ENCODE results near the gene CPHXL. TPM values are rescaled to one million over a fixed set of nuclear protein-coding genes. Genes with fewer than 3 reads are reported as not detected.

The CPHXL gene
- total RNA-seq, 1 donor from 2014 or later, result not detected

DNA sequence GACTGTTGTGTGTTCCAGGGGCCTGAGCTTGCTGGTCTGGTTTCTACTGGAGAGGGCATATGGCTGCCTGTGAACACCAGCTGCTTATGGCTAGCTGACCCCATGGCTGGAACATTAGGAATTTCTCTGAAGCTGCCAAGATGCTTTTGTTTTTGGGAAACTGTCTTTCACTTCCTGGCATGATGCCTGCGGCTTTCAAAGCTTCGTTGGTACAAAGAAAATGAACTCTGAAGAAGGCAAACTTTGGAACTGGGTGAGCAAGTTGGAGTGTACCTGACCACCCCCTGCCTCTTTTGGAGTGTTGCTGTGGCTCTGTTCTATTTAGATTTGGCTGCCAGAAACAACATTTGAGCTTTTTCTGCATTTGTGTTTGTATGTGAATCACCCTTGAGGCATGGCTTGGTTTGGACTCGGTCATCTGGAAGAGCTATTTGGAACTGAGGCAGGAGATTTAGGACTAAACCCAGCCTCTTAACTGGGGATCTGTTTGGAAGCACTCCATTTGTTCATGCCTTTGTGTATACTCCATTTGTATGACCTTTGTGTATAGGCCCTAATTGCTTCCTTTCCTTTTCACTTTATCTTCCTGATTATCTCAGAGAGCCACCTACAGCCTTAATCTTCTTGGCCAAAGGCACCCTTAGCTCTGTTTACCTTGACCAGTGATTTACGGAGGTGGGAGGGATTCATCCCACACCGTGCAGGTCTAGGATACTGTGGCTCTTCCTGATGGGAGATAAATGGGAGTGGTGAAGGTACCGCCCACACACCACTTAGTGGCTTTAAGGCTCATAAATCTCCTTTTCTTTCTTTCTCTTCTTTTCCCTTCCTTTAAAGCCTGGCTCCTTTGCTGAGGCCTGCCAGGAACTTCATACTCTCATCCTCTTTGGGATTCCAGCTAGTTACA, 7.3 kb upstream of the CPHXL start:
- no peak for DNase-seq (ENCODE audit: low spot score, unreplicated experiment)
- Mint-ChIP-seq H3K27ac (peak overlapping the region; percentile 33), H3K4me1 (ENCODE audit: low read depth) (peaks cover 21% of the 10 kb centered on the region), H3K9me3 (ENCODE audit: low read depth) (peaks cover 7% of the 10 kb centered on the region), H3K36me3 (ENCODE audit: insufficient read depth) (no peaks in the 10 kb centered on the region), H3K4me3 (ENCODE audit: low read depth) (peak overlapping the region; percentile 36), H3K27me3 (no peaks in the 10 kb centered on the region)
- TF ChIP-seq, protein P1, sequence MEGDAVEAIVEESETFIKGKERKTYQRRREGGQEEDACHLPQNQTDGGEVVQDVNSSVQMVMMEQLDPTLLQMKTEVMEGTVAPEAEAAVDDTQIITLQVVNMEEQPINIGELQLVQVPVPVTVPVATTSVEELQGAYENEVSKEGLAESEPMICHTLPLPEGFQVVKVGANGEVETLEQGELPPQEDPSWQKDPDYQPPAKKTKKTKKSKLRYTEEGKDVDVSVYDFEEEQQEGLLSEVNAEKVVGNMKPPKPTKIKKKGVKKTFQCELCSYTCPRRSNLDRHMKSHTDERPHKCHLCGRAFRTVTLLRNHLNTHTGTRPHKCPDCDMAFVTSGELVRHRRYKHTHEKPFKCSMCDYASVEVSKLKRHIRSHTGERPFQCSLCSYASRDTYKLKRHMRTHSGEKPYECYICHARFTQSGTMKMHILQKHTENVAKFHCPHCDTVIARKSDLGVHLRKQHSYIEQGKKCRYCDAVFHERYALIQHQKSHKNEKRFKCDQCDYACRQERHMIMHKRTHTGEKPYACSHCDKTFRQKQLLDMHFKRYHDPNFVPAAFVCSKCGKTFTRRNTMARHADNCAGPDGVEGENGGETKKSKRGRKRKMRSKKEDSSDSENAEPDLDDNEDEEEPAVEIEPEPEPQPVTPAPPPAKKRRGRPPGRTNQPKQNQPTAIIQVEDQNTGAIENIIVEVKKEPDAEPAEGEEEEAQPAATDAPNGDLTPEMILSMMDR (IDR thresholded peaks at IDR 0.05; ENCODE audit: unreplicated experiment), result no peak

DNA sequence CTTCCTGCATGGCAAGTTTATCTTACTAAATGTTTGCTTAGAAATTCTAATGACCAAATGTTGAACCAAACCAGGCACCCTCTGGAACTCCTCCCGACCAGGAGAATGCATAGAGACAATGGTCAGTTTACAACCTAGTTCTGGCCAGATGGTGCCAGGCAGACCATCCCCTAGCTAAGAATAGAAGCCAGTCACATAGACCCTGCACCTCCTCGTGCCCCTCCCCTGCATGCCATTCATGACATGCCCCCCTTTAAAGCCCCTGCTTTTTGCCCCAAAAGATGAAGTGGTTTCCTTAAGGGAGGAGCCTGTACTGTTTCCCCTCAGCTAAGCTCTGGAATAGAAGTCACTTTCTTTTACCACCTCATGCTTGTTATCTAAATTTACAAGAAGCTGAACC, 6.6 kb upstream of the CPHXL start:
- no peaks in the 10 kb centered on the region for H3K36me3 Mint-ChIP-seq (ENCODE audit: insufficient read depth)
- no peaks in the 10 kb centered on the region for H3K27me3 Mint-ChIP-seq
- peaks cover 3% of the 10 kb centered on the region for H3K9me3 Mint-ChIP-seq (ENCODE audit: low read depth)
- peak overlapping the region; percentile 7 for H3K4me3 Mint-ChIP-seq (ENCODE audit: low read depth)
- peak overlapping the region; percentile 78 for H3K27ac Mint-ChIP-seq
- TF ChIP-seq, protein P1 (IDR thresholded peaks at IDR 0.05; ENCODE audit: unreplicated experiment), result no peak
- H3K4me1 Mint-ChIP-seq (ENCODE audit: low read depth), result peaks cover 21% of the 10 kb centered on the region
- DNase-seq (ENCODE audit: low spot score, unreplicated experiment), result no peak

DNA sequence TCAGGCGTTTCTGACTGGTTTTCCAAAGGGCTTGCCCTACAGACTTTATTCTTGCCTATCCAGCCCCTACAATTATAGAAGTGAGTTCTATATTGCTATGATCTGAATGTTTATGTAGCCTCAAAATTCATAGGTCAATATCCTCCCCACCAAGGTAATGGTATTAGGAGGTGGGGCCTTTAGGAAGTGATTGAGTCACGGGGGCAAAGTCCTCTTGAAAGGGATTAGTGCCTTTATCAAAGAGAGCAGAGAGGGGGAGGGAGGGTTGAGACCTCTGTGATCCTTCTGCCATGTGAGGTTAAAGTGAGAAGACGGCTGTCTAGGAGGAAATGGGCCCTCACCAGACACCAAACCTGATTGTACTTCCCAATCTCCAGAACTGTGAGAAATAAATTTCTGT, 931 bp upstream of the CPHXL start:
- H3K27me3 Mint-ChIP-seq, result no peaks in the 10 kb centered on the region
- TF ChIP-seq, protein P1 (IDR thresholded peaks at IDR 0.05; ENCODE audit: unreplicated experiment), result no peak
- DNase-seq (ENCODE audit: low spot score, unreplicated experiment), result no peak
- no peak overlapping the region for H3K4me3 Mint-ChIP-seq (ENCODE audit: low read depth)
- H3K4me1 Mint-ChIP-seq (ENCODE audit: low read depth), result peaks cover 11% of the 10 kb centered on the region
- peak overlapping the region; percentile 77 for H3K27ac Mint-ChIP-seq
- no peaks in the 10 kb centered on the region for H3K36me3 Mint-ChIP-seq (ENCODE audit: insufficient read depth)
- peaks cover 2% of the 10 kb centered on the region for H3K9me3 Mint-ChIP-seq (ENCODE audit: low read depth)

DNA sequence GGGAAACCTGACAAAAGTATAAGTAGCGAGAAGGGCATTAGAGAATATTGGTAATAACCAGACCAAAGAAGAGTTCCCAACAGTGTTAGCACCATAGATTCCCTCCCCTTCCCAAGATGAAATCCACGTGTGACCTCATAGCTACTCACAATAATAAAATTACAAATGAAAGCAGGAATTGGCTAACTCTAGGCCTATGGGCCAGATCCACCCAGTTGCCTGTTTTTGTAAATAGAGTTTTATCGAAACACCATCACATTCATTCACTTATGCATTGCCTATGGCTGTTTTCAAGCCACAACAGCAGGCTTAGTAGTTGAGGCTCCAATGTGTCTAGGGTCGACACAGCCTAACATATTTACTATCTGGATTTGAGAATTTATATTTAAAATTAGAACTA, 7.8 kb downstream of the CPHXL start:
- no peak overlapping the region for H3K27ac Mint-ChIP-seq
- peaks cover 12% of the 10 kb centered on the region for H3K9me3 Mint-ChIP-seq (ENCODE audit: low read depth)
- DNase-seq (ENCODE audit: low spot score, unreplicated experiment), result no peak
- no peak overlapping the region for H3K4me3 Mint-ChIP-seq (ENCODE audit: low read depth)
- TF ChIP-seq, protein P1 (IDR thresholded peaks at IDR 0.05; ENCODE audit: unreplicated experiment), result no peak
- no peaks in the 10 kb centered on the region for H3K27me3 Mint-ChIP-seq
- peaks cover 1% of the 10 kb centered on the region for H3K36me3 Mint-ChIP-seq (ENCODE audit: insufficient read depth)
- H3K4me1 Mint-ChIP-seq (ENCODE audit: low read depth), result peaks cover 9% of the 10 kb centered on the region

DNA sequence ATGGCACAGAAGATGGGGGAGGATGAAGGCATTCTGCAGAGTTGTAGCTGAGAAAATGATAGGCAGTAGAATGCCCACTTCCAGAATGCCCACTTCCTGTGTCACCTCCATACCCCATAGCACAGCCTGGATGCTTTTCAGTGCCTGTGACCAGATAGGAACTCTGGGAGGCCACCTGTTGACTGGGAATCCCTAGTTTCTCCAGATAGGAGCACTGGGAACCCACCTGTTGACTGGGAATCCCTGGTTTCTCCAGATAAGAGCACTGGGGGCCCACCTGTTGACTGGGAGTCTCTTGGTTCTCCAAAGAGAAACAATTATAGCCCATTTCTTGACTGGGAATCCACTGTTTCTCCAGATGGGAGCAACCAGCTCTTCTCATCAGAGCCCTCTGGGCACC, 11.6 kb downstream of the CPHXL start:
- H3K9me3 Mint-ChIP-seq (ENCODE audit: low read depth), result peaks cover 14% of the 10 kb centered on the region
- H3K27me3 Mint-ChIP-seq, result no peaks in the 10 kb centered on the region
- TF ChIP-seq, protein P1 (IDR thresholded peaks at IDR 0.05; ENCODE audit: unreplicated experiment), result no peak
- H3K4me1 Mint-ChIP-seq (ENCODE audit: low read depth), result no peaks in the 10 kb centered on the region
- no peak for DNase-seq (ENCODE audit: low spot score, unreplicated experiment)
- H3K27ac Mint-ChIP-seq, result no peak overlapping the region
- no peak overlapping the region for H3K4me3 Mint-ChIP-seq (ENCODE audit: low read depth)
- H3K36me3 Mint-ChIP-seq (ENCODE audit: insufficient read depth), result peaks cover 8% of the 10 kb centered on the region
